Adrenal gland (tissue), 5 donors: ENCODE data around the gene TAPT1.

Experiments
- CTCF ChIP-seq, 6 experiments: fragments of 450-650 bp in 4 of 6; fragments of 200-600 bp in 2 of 6; sonication (generic) in 1 of 6; IDR thresholded peaks; 1 replicate in 5 of 6; 2 replicates in 1 of 6; pipeline versions ENCODE4 v1.5.1 to v1.8.0; 2016 to 2021; ENCODE audit warnings: antibody characterized with exemption in 6 of 6, mild to moderate bottlenecking in 2 of 6, moderate library complexity in 1 of 6
- POLR2A ChIP-seq, 2 donors: fragments of 450-650 bp; IDR thresholded peaks; one replicate each; pipeline ENCODE4 v1.6.1; 2017; ENCODE audit warnings: antibody characterized with exemption in 2 of 2, mild to moderate bottlenecking in 2 of 2, moderate library complexity in 1 of 2
- donor health status: DM: no; HTN: no; CAD: no.

- no peak for TF ChIP-seq POLR2A (IDR thresholded peaks at IDR 0.05)
- TF ChIP-seq CTCF (IDR thresholded peaks at IDR 0.05): no peak
Observed at GRCh38 chr4:16253127-16253960, 27.1 kb upstream of the TAPT1 start.
